GM23338 (cell line): ENCODE data around the gene RDH8. TPM values are rescaled to one million over a fixed set of nuclear protein-coding genes. Genes with fewer than 3 reads are reported as not detected.

Source experiments
- ATAC-seq: fragments of 200-7000 bp; cut with Tn5 transposase; 3 replicates; pipeline ENCODE4 v1.9.1; 2020
- DNase-seq: peaks from one replicate; pipeline ENCODE4 v3.0.0-alpha.2; 2015; ENCODE audit warnings: low spot score
- H2AFZ ChIP-seq: fragments of 200-600 bp; sonication (generic); 2 replicates; pipeline ENCODE4 v1.8.0; 2016; ENCODE audit warnings: antibody characterized with exemption, mild to moderate bottlenecking, moderate library complexity
- H3F3A ChIP-seq: fragments of 200-600 bp; sonication (generic); replicated peaks from 2 replicates; pipeline ENCODE4 v1.8.0; 2017; ENCODE audit warnings: antibody characterized with exemption, mixed run types, low read depth
- H3K27ac ChIP-seq: fragments of 200-600 bp; sonication (generic); 2 replicates; pipeline ENCODE4 v1.6.1; 2016; ENCODE audit warnings: low read depth
- H3K27me3 ChIP-seq: fragments of 200-600 bp; sonication (generic); 2 replicates; pipeline ENCODE4 v1.8.0; 2016; ENCODE audit warnings: mild to moderate bottlenecking, mixed run types, moderate library complexity; ENCODE audit not compliant: insufficient read depth
- H3K36me3 ChIP-seq: fragments of 200-600 bp; sonication (generic); 2 replicates; pipeline ENCODE4 v1.8.0; 2016; ENCODE audit warnings: mild to moderate bottlenecking; ENCODE audit not compliant: insufficient read depth
- H3K4me1 ChIP-seq: fragments of 200-600 bp; sonication (generic); 2 replicates; pipeline ENCODE4 v1.8.0; 2016; ENCODE audit warnings: mild to moderate bottlenecking, moderate library complexity; ENCODE audit not compliant: insufficient read depth
- H3K4me2 ChIP-seq: fragments of 200-600 bp; sonication (generic); 2 replicates; pipeline ENCODE4 v1.7.1; 2017; ENCODE audit warnings: mixed run types
- H3K4me3 ChIP-seq: fragments of 200-600 bp; sonication (generic); 2 replicates; pipeline ENCODE4 v1.6.1; 2016; ENCODE audit warnings: mixed run types
- H3K79me2 ChIP-seq: fragments of 200-600 bp; sonication (generic); replicated peaks from 2 replicates; pipeline ENCODE4 v1.8.0; 2017; ENCODE audit warnings: mild to moderate bottlenecking; ENCODE audit not compliant: insufficient read depth
- H3K9me2 ChIP-seq: fragments of 200-600 bp; sonication (generic); 2 replicates; pipeline ENCODE4 v1.8.0; 2017; ENCODE audit not compliant: insufficient read depth
- H4K20me1 ChIP-seq: fragments of 200-600 bp; sonication (generic); replicated peaks from 2 replicates; pipeline ENCODE4 v1.8.0; 2017; ENCODE audit warnings: mild to moderate bottlenecking; ENCODE audit not compliant: insufficient read depth
- H3K27ac Mint-ChIP-seq: 2 replicates; pipeline ENCODE4 v1.8.0; 2020; ENCODE audit warnings: inconsistent platforms, mild to moderate bottlenecking, moderate library complexity, mixed read lengths
- H3K27me3 Mint-ChIP-seq: 3 replicates; pipeline ENCODE4 v1.8.0; 2022; ENCODE audit warnings: low read depth, mild to moderate bottlenecking, moderate library complexity, mixed read lengths, inconsistent platforms; ENCODE audit not compliant: insufficient read depth, poor library complexity
- H3K36me3 Mint-ChIP-seq: 3 replicates; pipeline ENCODE4 v1.8.0; 2021; ENCODE audit warnings: low read depth, mild to moderate bottlenecking, inconsistent platforms, moderate library complexity, mixed read lengths
- H3K4me1 Mint-ChIP-seq: 3 replicates; pipeline ENCODE4 v1.8.0; 2020; ENCODE audit warnings: mild to moderate bottlenecking, inconsistent platforms, mixed read lengths
- H3K4me3 Mint-ChIP-seq: 3 replicates; pipeline ENCODE4 v1.8.0; 2021; ENCODE audit warnings: moderate library complexity, mild to moderate bottlenecking, inconsistent platforms, mixed read lengths
- H3K9me3 Mint-ChIP-seq: 3 replicates; pipeline ENCODE4 v1.8.0; 2020; ENCODE audit warnings: moderate library complexity, mild to moderate bottlenecking, inconsistent platforms, mixed read lengths
- CREB1 ChIP-seq: fragments of 250-450 bp; sonication (Bioruptor Pico); IDR thresholded peaks from 2 replicates; pipeline ENCODE4 v1.5.0; 2020; ENCODE audit warnings: low read depth, mild to moderate bottlenecking, moderate library complexity
- CTCF ChIP-seq, 2 experiments: fragments of 200-600 bp in 1 of 2; sonication (generic) in 1 of 2; conservative IDR thresholded peaks; 2 replicates each; pipeline versions ENCODE4 v1.5.1 to v1.6.1; 2016 to 2017; ENCODE audit warnings: antibody characterized with exemption in 2 of 2, low read depth in 2 of 2, mild to moderate bottlenecking in 2 of 2, moderate library complexity in 1 of 2
- ETS1 ChIP-seq: IDR thresholded peaks from 2 replicates; pipeline ENCODE4 v1.6.1; 2016; ENCODE audit warnings: antibody characterized with exemption
- EZH2 ChIP-seq: fragments of 200-600 bp; sonication (generic); IDR thresholded peaks from one replicate; pipeline ENCODE4 v1.8.0; 2017; ENCODE audit warnings: antibody characterized with exemption, mild to moderate bottlenecking, low read depth; ENCODE audit not compliant: unreplicated experiment
- EZH2phosphoT487 ChIP-seq: fragments of 200-600 bp; sonication (generic); IDR thresholded peaks from one replicate; pipeline ENCODE4 v1.8.1; 2018; ENCODE audit warnings: antibody characterized with exemption; ENCODE audit not compliant: unreplicated experiment
- JUNB ChIP-seq: IDR thresholded peaks from one replicate; pipeline ENCODE4 v1.6.1; 2016; ENCODE audit warnings: antibody characterized with exemption; ENCODE audit not compliant: unreplicated experiment
- NANOG ChIP-seq: IDR thresholded peaks from 2 replicates; pipeline ENCODE4 v1.6.1; 2016; ENCODE audit warnings: antibody characterized with exemption, borderline replicate concordance
- REST ChIP-seq: IDR thresholded peaks from one replicate; pipeline ENCODE4 v1.6.1; 2018; ENCODE audit warnings: antibody characterized with exemption; ENCODE audit not compliant: unreplicated experiment
- ZNF114 ChIP-seq: fragments of 250-450 bp; sonication (Bioruptor Pico); IDR thresholded peaks from 2 replicates; pipeline ENCODE4 v1.5.0; 2020; ENCODE audit warnings: mild to moderate bottlenecking, moderate library complexity
- ZNF331 ChIP-seq: fragments of 250-450 bp; sonication (Bioruptor Pico); IDR thresholded peaks from 2 replicates; pipeline ENCODE4 v1.5.0; 2020; ENCODE audit warnings: low read depth, mild to moderate bottlenecking, moderate library complexity
- ZNF462 ChIP-seq: fragments of 250-450 bp; sonication (Bioruptor Pico); IDR thresholded peaks from 2 replicates; pipeline ENCODE4 v1.5.0; 2020; ENCODE audit warnings: mild to moderate bottlenecking, moderate library complexity
- polyA plus RNA-seq: library from polyadenylated mRNA; unstranded; fragments of >200 nt; fragmentation: Nextera tagmentation; extraction: Ambion mirVana; gene quantifications from 2 replicates; pipeline ENCODE4 v1.2.1, GENCODE V29; 2016
- total RNA-seq: library from RNA; depleted of rRNA; stranded (reverse); fragments of >200 nt; shearing (Covaris generic); gene quantifications from 2 replicates; pipeline ENCODE4 v1.2.3, GENCODE V29; 2014

The RDH8 gene
- total and polyA plus RNA-seq, 2 experiments from 2014 or later, result not detected

- TF ChIP-seq REST (no peak), CREB1 (no peak), ETS1 (no peak), NANOG (no peak)
These were observed 7.0 kb upstream of the RDH8 start (continued) for GRCh38 chr19:10006335-10006708.

GRCh38 chr19:10006752-10007323 is 6.4 kb upstream of the RDH8 start:
- H4K20me1 ChIP-seq, result no peaks in the 10 kb centered on the region
- no peak for DNase-seq
- TF ChIP-seq EZH2 (no peak), CREB1 (no peak), ZNF462 (no peak), ZNF114 (CRISPR knock-in tag) (no peak), EZH2phosphoT487 (no peak), CTCF (conservative IDR thresholded peaks at IDR 0.05; ENCODE audit: low read depth in 2 of 2) (no peak), JUNB (no peak), ETS1 (no peak), NANOG (no peak), ZNF331 (no peak)
- Mint-ChIP-seq H3K27ac (no peak overlapping the region), H3K9me3 (no peaks in the 10 kb centered on the region; the same call in 1 of the 3 replicates), H3K36me3 (no peaks in the 10 kb centered on the region; the same call in 2 of the 3 replicates), H3K4me3 (no peak overlapping the region), H3K4me1 (peaks cover 15% of the 10 kb centered on the region), H3K27me3 (peaks cover 26% of the 10 kb centered on the region)
- no peak overlapping the region for H2AFZ ChIP-seq
- no peak overlapping the region for H3K4me2 ChIP-seq
- H3K4me3 ChIP-seq, result no peak overlapping the region
- H3K9me2 ChIP-seq, result no peaks in the 10 kb centered on the region
- H3F3A ChIP-seq, result no peaks in the 10 kb centered on the region
- H3K4me1 ChIP-seq, result no peaks in the 10 kb centered on the region
- ATAC-seq, result no peak
- H3K27ac ChIP-seq, result no peak overlapping the region
- H3K27me3 ChIP-seq, result peaks cover 23% of the 10 kb centered on the region
- no peaks in the 10 kb centered on the region for H3K36me3 ChIP-seq
- no peaks in the 10 kb centered on the region for H3K79me2 ChIP-seq
